ENCODE measurements around the gene SNX18.
"Not testable (repeated sequence)": the region's sequence is repeated elsewhere in the genome, so short reads cannot be mapped to it uniquely, and the experiment has no call there.

The SNX18 gene

GRCh38 chr5:54517512-54518145 lies at the start of gene SNX18:
Gene SNX18, plus strand, starts transcription at chr5:54517759. Its CDS starts 194 bp downstream, at chr5:54517953.
- peaks cover 43% of the 10 kb centered on the region for H4K20me1 ChIP-seq
- peak within 1 kb of the TSS; percentile 87 for H3K9ac ChIP-seq
- H3K36me3 ChIP-seq, result 0 out of 2 replicates have a peak, but pooled peaks cover 2% of the 10 kb centered on the region
- peak within 1 kb of the TSS; percentile 90 for H3K4me2 ChIP-seq
- H3K27ac ChIP-seq, result peak within 1 kb of the TSS; percentile 80
- TF ChIP-seq Cebpa-rat (IDR thresholded peaks at IDR 0.05), result no peak
- H3K4me1 ChIP-seq, result peaks cover 44% of the 10 kb centered on the region
- peak within 1 kb of the TSS; percentile 94 for H3K4me3 ChIP-seq
- H3K9me3 ChIP-seq, result no peaks in the 10 kb centered on the region
- no peaks in the 10 kb centered on the region for H3K27me3 ChIP-seq

DNA sequence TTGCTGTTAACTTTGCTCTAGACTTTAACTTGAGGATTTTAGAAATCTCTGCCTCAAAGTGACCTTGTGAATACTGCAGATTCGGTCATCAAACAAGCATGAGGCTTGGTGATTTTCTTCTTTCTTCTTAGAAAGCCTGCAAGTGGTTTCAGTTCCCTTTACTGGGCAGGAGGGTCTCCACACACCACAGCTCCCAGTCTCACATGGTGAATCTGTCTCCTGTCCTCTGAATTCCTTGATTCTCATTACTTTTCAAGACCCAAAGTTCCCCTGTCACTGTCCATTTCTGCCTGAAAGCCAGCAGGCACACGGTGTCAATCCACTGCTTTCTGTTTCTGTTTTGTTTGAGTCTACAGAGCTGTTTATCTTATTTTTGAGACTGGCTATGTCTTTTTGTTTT lies 47.9 kb upstream of the SNX18 start:
- Histone ChIP-seq H3K9ac (no peak overlapping the region), H3K27me3 (no peaks in the 10 kb centered on the region), H3K9me3 (peaks cover 18% of the 10 kb centered on the region), H3K4me2 (peak overlapping the region; percentile 46), H3K4me1 (peaks cover 19% of the 10 kb centered on the region), H3K36me3 (no peaks in the 10 kb centered on the region), H3K4me3 (no peak overlapping the region), H3K27ac (no peak overlapping the region), H4K20me1 (no peaks in the 10 kb centered on the region)
- TF ChIP-seq Cebpa-rat (IDR thresholded peaks at IDR 0.05), result no peak

DNA sequence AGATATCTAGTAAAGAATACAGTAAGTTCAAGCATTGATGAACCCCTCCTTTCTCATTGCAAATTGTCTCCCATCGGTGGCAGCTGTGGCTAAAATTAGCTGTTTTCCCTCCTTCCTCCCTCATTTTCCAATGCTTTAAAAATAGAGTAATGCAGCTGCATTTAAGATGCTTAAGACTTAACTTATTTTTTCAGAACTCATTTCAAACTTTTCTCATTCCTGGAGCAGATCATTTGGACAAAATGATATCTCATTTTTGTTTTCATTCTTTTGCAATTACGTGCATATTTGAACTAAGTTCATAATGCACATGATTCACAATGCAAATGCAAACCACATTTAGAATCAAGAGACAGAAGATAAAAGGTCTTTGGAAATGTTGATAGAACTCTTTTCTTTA lies 47.4 kb upstream of the SNX18 start:
- H3K27ac ChIP-seq, result no peak overlapping the region
- no peaks in the 10 kb centered on the region for H3K27me3 ChIP-seq
- no peak overlapping the region for H3K9ac ChIP-seq
- H3K4me1 ChIP-seq, result peaks cover 19% of the 10 kb centered on the region
- TF ChIP-seq Cebpa-rat (IDR thresholded peaks at IDR 0.05), result no peak
- no peaks in the 10 kb centered on the region for H3K36me3 ChIP-seq
- H3K4me2 ChIP-seq, result peak overlapping the region; percentile 46
- H3K9me3 ChIP-seq, result peaks cover 17% of the 10 kb centered on the region
- H3K4me3 ChIP-seq, result no peak overlapping the region
- no peaks in the 10 kb centered on the region for H4K20me1 ChIP-seq

DNA sequence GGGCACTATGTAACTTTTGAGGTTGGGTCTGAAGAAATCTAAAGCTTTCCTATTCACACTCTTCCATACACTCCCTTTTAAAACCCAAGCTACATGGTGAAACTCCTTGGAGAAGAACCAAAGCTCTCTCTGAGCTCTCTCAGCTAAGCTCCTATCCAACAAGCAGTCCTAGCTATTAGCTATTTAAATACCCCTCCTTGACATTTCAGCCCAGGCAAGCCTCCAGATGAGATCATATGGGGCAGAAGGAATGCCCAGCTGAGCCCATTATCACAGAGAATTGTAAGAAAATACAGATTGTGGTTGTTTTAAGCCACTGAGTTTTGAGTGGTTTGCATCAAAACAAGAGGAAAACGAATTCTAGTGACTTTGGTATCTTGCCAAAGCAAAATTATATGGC lies 46.9 kb upstream of the SNX18 start:
- Histone ChIP-seq H3K27ac (no peak overlapping the region), H3K9ac (no peak overlapping the region), H4K20me1 (no peaks in the 10 kb centered on the region), H3K4me1 (peaks cover 19% of the 10 kb centered on the region), H3K27me3 (no peaks in the 10 kb centered on the region), H3K4me2 (peak overlapping the region; percentile 46; the same call in 1 of the 2 replicates), H3K36me3 (no peaks in the 10 kb centered on the region), H3K9me3 (peaks cover 12% of the 10 kb centered on the region), H3K4me3 (no peak overlapping the region)
- TF ChIP-seq Cebpa-rat (IDR thresholded peaks at IDR 0.05), result no peak

DNA sequence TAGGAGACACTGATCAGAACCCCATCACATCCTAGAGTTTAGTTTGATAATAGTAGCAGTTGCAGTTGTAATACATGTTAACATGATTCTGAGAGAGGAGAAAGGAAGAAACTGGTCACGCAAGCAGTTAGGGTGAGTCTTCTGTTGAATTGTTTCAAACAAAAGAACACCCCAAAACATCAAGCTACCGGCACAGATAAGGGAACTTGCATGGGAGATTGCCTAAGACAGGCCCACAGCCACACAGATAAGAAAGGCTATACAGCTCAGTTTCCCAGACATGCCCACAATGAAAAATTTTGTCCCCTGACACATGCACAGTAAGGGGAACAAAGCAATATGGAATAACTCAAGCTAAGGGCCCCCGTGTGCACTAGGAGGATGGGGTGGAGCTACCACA lies 46.2 kb upstream of the SNX18 start:
- no peaks in the 10 kb centered on the region for H3K36me3 ChIP-seq
- TF ChIP-seq Cebpa-rat (IDR thresholded peaks at IDR 0.05), result no peak

GRCh38 chr5:54476682-54477081 lies 40.9 kb upstream of the SNX18 start:
- H3K36me3 ChIP-seq, result no peaks in the 10 kb centered on the region
- H3K4me3 ChIP-seq, result no peak overlapping the region
- H3K27ac ChIP-seq, result no peak overlapping the region
- no peaks in the 10 kb centered on the region for H3K27me3 ChIP-seq
- H4K20me1 ChIP-seq, result no peaks in the 10 kb centered on the region
- no peak overlapping the region for H3K4me2 ChIP-seq
- no peak overlapping the region for H3K9ac ChIP-seq
- peaks cover 4% of the 10 kb centered on the region; the same call in 1 of the 2 replicates for H3K9me3 ChIP-seq
- H3K4me1 ChIP-seq, result no peaks in the 10 kb centered on the region
- no peak for TF ChIP-seq Cebpa-rat (IDR thresholded peaks at IDR 0.05)

More for the DNA sequence above, 46.2 kb upstream of the SNX18 start:
- no peak overlapping the region for H3K9ac ChIP-seq
- no peaks in the 10 kb centered on the region for H4K20me1 ChIP-seq
- peaks cover 19% of the 10 kb centered on the region for H3K4me1 ChIP-seq
- no peak overlapping the region for H3K4me3 ChIP-seq
- H3K4me2 ChIP-seq, result no peak overlapping the region
- H3K27me3 ChIP-seq, result no peaks in the 10 kb centered on the region
- H3K9me3 ChIP-seq, result peaks cover 5% of the 10 kb centered on the region; the same call in 1 of the 2 replicates
- no peak overlapping the region for H3K27ac ChIP-seq

DNA sequence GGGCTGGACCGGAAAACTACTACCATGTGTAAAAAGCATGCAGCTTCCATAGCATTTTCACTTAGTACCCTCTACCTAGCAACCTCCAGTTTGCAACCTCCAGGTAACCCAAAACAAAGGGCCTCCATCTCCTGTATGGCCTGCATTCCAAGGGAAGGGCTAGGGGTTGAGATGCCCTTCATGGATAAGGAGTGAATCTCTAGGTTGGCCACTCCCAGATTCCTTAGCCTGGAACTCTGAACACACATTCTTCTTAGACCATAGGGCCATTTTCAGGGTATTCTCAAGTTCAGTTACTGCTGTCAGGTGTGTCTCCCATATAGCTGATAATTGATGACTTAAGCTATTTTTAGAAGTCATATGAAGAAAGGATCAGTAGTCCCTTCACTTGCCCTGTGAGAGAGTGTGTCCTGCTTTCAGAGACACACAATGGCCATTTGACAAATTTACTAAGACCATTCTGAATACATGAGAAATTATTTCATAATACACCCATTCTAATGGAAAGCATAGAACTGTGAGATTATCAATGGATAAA lies 39.5 kb upstream of the SNX18 start:
- no peak overlapping the region for H3K27ac ChIP-seq
- no peaks in the 10 kb centered on the region for H4K20me1 ChIP-seq
- H3K27me3 ChIP-seq, result no peaks in the 10 kb centered on the region
- H3K9ac ChIP-seq, result no peak overlapping the region
- H3K4me1 ChIP-seq, result no peaks in the 10 kb centered on the region
- H3K9me3 ChIP-seq, result peaks cover 4% of the 10 kb centered on the region; the same call in 1 of the 2 replicates
- no peak for TF ChIP-seq Cebpa-rat (IDR thresholded peaks at IDR 0.05)
- no peaks in the 10 kb centered on the region for H3K36me3 ChIP-seq
- no peak overlapping the region for H3K4me3 ChIP-seq
- no peak overlapping the region for H3K4me2 ChIP-seq

- Histone ChIP-seq H3K9me3 (peaks cover 4% of the 10 kb centered on the region; the same call in 1 of the 2 replicates), H3K9ac (no peak overlapping the region), H3K27ac (no peak overlapping the region), H3K4me3 (no peak overlapping the region), H3K36me3 (no peaks in the 10 kb centered on the region), H3K27me3 (no peaks in the 10 kb centered on the region), H4K20me1 (no peaks in the 10 kb centered on the region), H3K4me1 (no peaks in the 10 kb centered on the region), H3K4me2 (no peak overlapping the region)
- TF ChIP-seq Cebpa-rat (IDR thresholded peaks at IDR 0.05), result no peak
These were observed 37.3 kb upstream of the SNX18 start for GRCh38 chr5:54480296-54480695.

- Histone ChIP-seq H3K27me3 (no peaks in the 10 kb centered on the region), H3K27ac (no peak overlapping the region), H3K36me3 (no peaks in the 10 kb centered on the region), H3K9me3 (no peaks in the 10 kb centered on the region), H3K4me1 (no peaks in the 10 kb centered on the region), H3K4me2 (no peak overlapping the region), H3K9ac (no peak overlapping the region), H3K4me3 (no peak overlapping the region), H4K20me1 (no peaks in the 10 kb centered on the region)
- no peak for TF ChIP-seq Cebpa-rat (IDR thresholded peaks at IDR 0.05)
These were observed 33.2 kb upstream of the SNX18 start for GRCh38 chr5:54484219-54484894.

- H3K27me3 ChIP-seq, H3K36me3 ChIP-seq, H3K4me2 ChIP-seq, H4K20me1 ChIP-seq, H3K4me1 ChIP-seq, H3K4me3 ChIP-seq, H3K27ac ChIP-seq, H3K9ac ChIP-seq, H3K9me3 ChIP-seq: not testable (repeated sequence)
These were observed 31.9 kb upstream of the SNX18 start for GRCh38 chr5:54485659-54486058.

DNA sequence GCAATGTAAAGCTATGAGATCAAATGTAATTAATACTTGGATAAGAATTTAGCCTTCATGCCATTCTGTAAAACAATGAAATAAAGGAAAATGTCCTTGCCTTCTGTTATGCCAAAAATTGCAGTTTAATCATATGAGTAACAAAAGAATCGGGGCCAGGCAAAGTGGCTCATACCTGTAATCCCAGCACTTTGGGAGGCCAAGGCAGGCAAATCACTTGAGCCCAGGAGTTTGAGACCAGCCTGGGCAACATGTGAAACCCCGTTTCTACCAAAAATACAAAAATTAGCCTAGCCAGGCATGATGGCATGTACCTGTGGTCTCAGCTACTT lies 27.9 kb upstream of the SNX18 start:
- not testable (repeated sequence) for H3K4me2 ChIP-seq, H4K20me1 ChIP-seq, H3K4me1 ChIP-seq, H3K9ac ChIP-seq, H3K27me3 ChIP-seq, H3K36me3 ChIP-seq, H3K27ac ChIP-seq, H3K9me3 ChIP-seq, H3K4me3 ChIP-seq

Data from BLaER1 (cell line).